ENCODE data around the gene LHX3. TPM values are rescaled to one million over a fixed set of nuclear protein-coding genes. Genes with fewer than 3 reads are reported as not detected.

LHX3 gene
- total RNA-seq, 2 donors from 2014 or later = 0.16 TPM; not detected in 1

- Histone ChIP-seq H3K4me1 (no peaks in the 10 kb centered on the region), H3K36me3 (no peaks in the 10 kb centered on the region), H3K27me3 (no peaks in the 10 kb centered on the region), H3K9me3 (no peaks in the 10 kb centered on the region), H3K27ac (no peak overlapping the region), H3K4me3 (no peak overlapping the region)
- no peak for DNase-seq (ENCODE audit: low spot score)
- TF ChIP-seq CTCF (IDR thresholded peaks at IDR 0.05) = no peak
Observed at GRCh38 chr9:136174779-136175615, 29.9 kb downstream of the LHX3 start.

- no peak for DNase-seq (ENCODE audit: low spot score)
- TF ChIP-seq CTCF (IDR thresholded peaks at IDR 0.05) = no peak
- H3K4me3 ChIP-seq = no peak overlapping the region
- no peaks in the 10 kb centered on the region for H3K4me1 ChIP-seq
- H3K9me3 ChIP-seq = no peaks in the 10 kb centered on the region
- H3K27me3 ChIP-seq = no peaks in the 10 kb centered on the region
- H3K36me3 ChIP-seq = no peaks in the 10 kb centered on the region
- H3K27ac ChIP-seq = no peak overlapping the region
Observed at GRCh38 chr9:136173648-136174290, 31.2 kb downstream of the LHX3 start.

GRCh38 chr9:136172412-136173079 lies 32.4 kb downstream of the LHX3 start:
- Histone ChIP-seq H3K27ac (no peak overlapping the region), H3K4me1 (no peaks in the 10 kb centered on the region), H3K9me3 (no peaks in the 10 kb centered on the region), H3K36me3 (no peaks in the 10 kb centered on the region), H3K4me3 (no peak overlapping the region), H3K27me3 (no peaks in the 10 kb centered on the region)
- DNase-seq (ENCODE audit: low spot score) = no peak
- TF ChIP-seq CTCF (IDR thresholded peaks at IDR 0.05) = no peak

- Histone ChIP-seq H3K27ac (no peak overlapping the region), H3K36me3 (no peaks in the 10 kb centered on the region), H3K4me3 (no peak overlapping the region), H3K9me3 (no peaks in the 10 kb centered on the region), H3K27me3 (no peaks in the 10 kb centered on the region), H3K4me1 (no peaks in the 10 kb centered on the region)
- no peak for TF ChIP-seq CTCF (IDR thresholded peaks at IDR 0.05)
- no peak for DNase-seq (ENCODE audit: low spot score)
Observed at GRCh38 chr9:136171801-136172411, 33.0 kb downstream of the LHX3 start.

GRCh38 chr9:136171009-136171800 lies 33.7 kb downstream of the LHX3 start:
- no peaks in the 10 kb centered on the region for H3K4me1 ChIP-seq
- no peak for TF ChIP-seq CTCF (IDR thresholded peaks at IDR 0.05)
- no peak overlapping the region for H3K4me3 ChIP-seq
- no peaks in the 10 kb centered on the region for H3K27me3 ChIP-seq
- H3K36me3 ChIP-seq = no peaks in the 10 kb centered on the region
- no peaks in the 10 kb centered on the region for H3K9me3 ChIP-seq
- H3K27ac ChIP-seq = no peak overlapping the region
- DNase-seq (ENCODE audit: low spot score) = no peak

All from right atrium auricular region (tissue), 2 donors.